ENCODE results near the gene MMP24.

The MMP24 gene

GRCh38 chr20:35295058-35295457, 68.6 kb downstream of the MMP24 start:
- DNase-seq: no peak

- no peak for DNase-seq
Measured at GRCh38 chr20:35295674-35296073, 69.2 kb downstream of the MMP24 start.

GRCh38 chr20:35296101-35296554, 69.6 kb downstream of the MMP24 start:
- no peak for DNase-seq

GRCh38 chr20:35297155-35297554, 70.7 kb downstream of the MMP24 start:
- no peak for DNase-seq

- DNase-seq: no peak
Measured at GRCh38 chr20:35297740-35298139, 71.2 kb downstream of the MMP24 start.

GRCh38 chr20:35298264-35298663, 71.8 kb downstream of the MMP24 start:
- no peak for DNase-seq

GRCh38 chr20:35299780-35300179, 73.3 kb downstream of the MMP24 start:
- no peak for DNase-seq

- no peak for DNase-seq
Measured at GRCh38 chr20:35300469-35301262, 74.2 kb downstream of the MMP24 start.

GRCh38 chr20:35301426-35301825, 74.9 kb downstream of the MMP24 start:
- DNase-seq: no peak

GRCh38 chr20:35302421-35303335, 76.2 kb downstream of the MMP24 start:
- DNase-seq: peak; percentile 74

GRCh38 chr20:35303382-35303734, 76.9 kb downstream of the MMP24 start:
- DNase-seq: no peak

- DNase-seq: peak; percentile 90
Measured at GRCh38 chr20:35303735-35304491, 77.4 kb downstream of the MMP24 start.

GRCh38 chr20:35304956-35305355, 78.5 kb downstream of the MMP24 start:
- DNase-seq: no peak

- DNase-seq: peak; percentile 100
Measured at GRCh38 chr20:35305682-35306556, 79.4 kb downstream of the MMP24 start.

GRCh38 chr20:35306931-35307517, 80.5 kb downstream of the MMP24 start:
- DNase-seq: peak; percentile 81

- DNase-seq: peak; percentile 80
Measured at GRCh38 chr20:35307666-35308653, 81.5 kb downstream of the MMP24 start.

- peak; percentile 39 for DNase-seq
Measured at GRCh38 chr20:35311409-35311808, 84.9 kb downstream of the MMP24 start.

- DNase-seq: no peak
Measured at GRCh38 chr20:35311822-35312221, 85.3 kb downstream of the MMP24 start.

GRCh38 chr20:35312318-35312717, 85.8 kb downstream of the MMP24 start:
- peak; percentile 93 for DNase-seq

Measured in fibroblast of upper back skin (primary cell).